ENCODE data around the gene ZAP70. TPM values are rescaled to one million over a fixed set of nuclear protein-coding genes. Genes with fewer than 3 reads are reported as not detected.

The ZAP70 gene
- total and polyA plus RNA-seq, 2 of the 13 experiments (the other 11 are each of a cell fraction or from before 2014, with no cell fraction given) = 0.51 to 4.0 TPM

DNA sequence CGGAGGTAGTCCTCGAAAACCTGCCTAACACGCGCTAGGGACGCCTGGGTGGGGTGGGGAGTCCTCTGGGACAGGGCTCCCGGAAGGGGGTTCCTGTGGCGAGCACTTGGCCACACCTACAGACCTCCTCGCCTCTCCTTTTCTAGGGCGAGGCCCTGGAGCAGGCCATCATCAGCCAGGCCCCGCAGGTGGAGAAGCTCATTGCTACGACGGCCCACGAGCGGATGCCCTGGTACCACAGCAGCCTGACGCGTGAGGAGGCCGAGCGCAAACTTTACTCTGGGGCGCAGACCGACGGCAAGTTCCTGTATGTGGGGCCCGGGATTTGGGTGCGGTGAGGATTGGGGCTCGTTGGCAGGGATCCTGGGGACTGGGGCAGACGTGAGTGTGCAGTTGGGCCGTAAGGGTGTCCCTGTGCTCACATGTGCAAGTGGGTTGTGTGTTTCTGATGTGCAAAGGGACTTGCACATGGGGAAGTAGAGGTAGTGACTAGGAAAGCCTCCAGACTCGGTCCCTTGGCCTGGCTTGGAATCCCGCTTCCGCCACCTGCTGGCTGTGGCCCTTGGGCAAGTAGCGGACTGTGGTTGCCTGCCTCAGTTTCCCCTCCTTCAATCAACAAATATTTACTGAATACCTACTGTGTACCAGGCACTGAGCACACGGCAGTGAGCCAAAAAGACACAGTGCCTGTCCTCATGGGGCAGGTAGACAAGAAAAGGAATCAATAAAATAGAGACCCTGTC lies 11.7 kb downstream of the ZAP70 start:
- Histone ChIP-seq H3K4me3 (replicated peaks in 1 of 3; ENCODE audit: insufficient read depth in 1 of 3, low read depth in 2 of 3, low read length in 3 of 3) (no peak overlapping the region), H3K79me2 (ENCODE audit: insufficient read depth, low read length) (no peaks in the 10 kb centered on the region), H4K20me1 (ENCODE audit: insufficient read depth, low read length) (no peaks in the 10 kb centered on the region), H3K9me3 (ENCODE audit: low read length) (peaks cover 5% of the 10 kb centered on the region; the same call in 1 of the 2 replicates), H3K4me1 (ENCODE audit: insufficient read depth, low read length) (no peaks in the 10 kb centered on the region), H3K27me3 (ENCODE audit: control insufficient read depth in 1 of 2, insufficient read depth in 2 of 2, low read length in 2 of 2) (no peaks in the 10 kb centered on the region; a peak in 1 of 5 replicates), H3K4me2 (ENCODE audit: low read depth, low read length) (no peak overlapping the region), H3K27ac (ENCODE audit: extremely low read length, insufficient read depth, low read length) (no peak overlapping the region), H3K36me3 (replicated peaks in 1 of 2; ENCODE audit: control insufficient read depth in 1 of 2, insufficient read depth in 2 of 2, low read length in 2 of 2) (no peaks in the 10 kb centered on the region), H2AFZ (ENCODE audit: low read length) (no peak overlapping the region), H3K9ac (ENCODE audit: insufficient read depth, low read depth, low read length) (no peak overlapping the region)
- in situ Hi-C loops (cut with HindIII; ENCODE audit: extremely low pct_ligation_motif_present, low pct_unique_long_range_greater_than_20kb) = no loop called here
- FAIRE-seq (no peak), DNase-seq (ENCODE audit: low spot score) (no peak), ATAC-seq (no peak; the same call in 2 of the 3 replicates)
- no TSS peak for BruUV-seq (replicated peaks)
- POLR2A ChIA-PET = no interaction called here
- peak; percentile 27 for TF ChIP-seq CTCF (CRISPR knock-in tag; IDR thresholded peaks at IDR 0.05)
- no peak for TF ChIP-seq POLR2G (IDR thresholded peaks at IDR 0.05; ENCODE audit: low read depth, low read length)
- 0 out of 2 replicates have a peak, but pooled peaks have one; percentile 28 for TF ChIP-seq ZBTB33 (CRISPR knock-in tag; IDR thresholded peaks at IDR 0.05)
- no peak for TF ChIP-seq FOXP4 (CRISPR knock-in tag; IDR thresholded peaks at IDR 0.05)
- intact Hi-C loops (cut with micrococcal nuclease; ENCODE audit: unreplicated experiment) = no loop called here
- WGBS (ENCODE audit: low lambda C conversion rate) = 80% methylated on average over 28 of the region's 31 CpGs
- CTCF ChIA-PET (ENCODE audit: low intra/inter-chr PET ratio, low total read pairs) = no interaction called here
